ENCODE measurements around the gene CDHR2. TPM values are rescaled to one million over a fixed set of nuclear protein-coding genes. Genes with fewer than 3 reads are reported as not detected.

Gene CDHR2
- total RNA-seq, 1 experiment from 2014 or later, result 0.63 TPM

DNA sequence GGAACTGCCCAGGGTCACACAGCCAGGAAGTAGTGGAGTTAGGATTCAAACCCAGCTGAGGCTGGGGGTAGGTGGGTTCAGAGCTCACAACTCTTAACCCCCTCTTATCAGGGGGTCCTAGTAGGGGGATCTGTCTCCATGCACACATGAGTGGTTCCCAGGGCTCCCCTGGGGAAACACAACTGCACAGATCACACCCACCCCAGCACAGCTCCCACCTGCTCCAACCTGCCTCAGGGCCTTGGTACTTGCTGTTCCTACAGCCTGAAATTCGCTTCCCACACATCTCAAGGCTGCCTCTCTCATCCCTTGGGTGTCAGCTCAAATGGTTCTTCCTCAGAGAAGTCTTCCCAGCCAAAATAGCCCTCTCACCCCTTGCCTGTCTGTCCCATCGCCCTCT is 76.4 kb downstream of the CDHR2 start:
- CTCF ChIA-PET, result no interaction called here
- H3K4me3 Mint-ChIP-seq, result no peak overlapping the region
- no peaks in the 10 kb centered on the region for H3K36me3 Mint-ChIP-seq
- POLR2A ChIA-PET, result no interaction called here
- no peaks in the 10 kb centered on the region for H3K9me3 Mint-ChIP-seq
- ATAC-seq, result no peak
- DNase-seq (ENCODE audit: low spot score), result no peak
- H3K4me1 Mint-ChIP-seq, result peaks cover 20% of the 10 kb centered on the region
- no peak overlapping the region for H3K27ac Mint-ChIP-seq
- peaks cover 40% of the 10 kb centered on the region for H3K27me3 Mint-ChIP-seq (ENCODE audit: low read depth)
- TF ChIP-seq, protein P1, sequence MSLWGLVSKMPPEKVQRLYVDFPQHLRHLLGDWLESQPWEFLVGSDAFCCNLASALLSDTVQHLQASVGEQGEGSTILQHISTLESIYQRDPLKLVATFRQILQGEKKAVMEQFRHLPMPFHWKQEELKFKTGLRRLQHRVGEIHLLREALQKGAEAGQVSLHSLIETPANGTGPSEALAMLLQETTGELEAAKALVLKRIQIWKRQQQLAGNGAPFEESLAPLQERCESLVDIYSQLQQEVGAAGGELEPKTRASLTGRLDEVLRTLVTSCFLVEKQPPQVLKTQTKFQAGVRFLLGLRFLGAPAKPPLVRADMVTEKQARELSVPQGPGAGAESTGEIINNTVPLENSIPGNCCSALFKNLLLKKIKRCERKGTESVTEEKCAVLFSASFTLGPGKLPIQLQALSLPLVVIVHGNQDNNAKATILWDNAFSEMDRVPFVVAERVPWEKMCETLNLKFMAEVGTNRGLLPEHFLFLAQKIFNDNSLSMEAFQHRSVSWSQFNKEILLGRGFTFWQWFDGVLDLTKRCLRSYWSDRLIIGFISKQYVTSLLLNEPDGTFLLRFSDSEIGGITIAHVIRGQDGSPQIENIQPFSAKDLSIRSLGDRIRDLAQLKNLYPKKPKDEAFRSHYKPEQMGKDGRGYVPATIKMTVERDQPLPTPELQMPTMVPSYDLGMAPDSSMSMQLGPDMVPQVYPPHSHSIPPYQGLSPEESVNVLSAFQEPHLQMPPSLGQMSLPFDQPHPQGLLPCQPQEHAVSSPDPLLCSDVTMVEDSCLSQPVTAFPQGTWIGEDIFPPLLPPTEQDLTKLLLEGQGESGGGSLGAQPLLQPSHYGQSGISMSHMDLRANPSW (CRISPR knock-in tag; conservative IDR thresholded peaks at IDR 0.05; ENCODE audit: low read depth), result no peak
- no peak for TF ChIP-seq ZNF219 (CRISPR knock-in tag; IDR thresholded peaks at IDR 0.05; ENCODE audit: borderline replicate concordance)
- TF ChIP-seq, protein P2, sequence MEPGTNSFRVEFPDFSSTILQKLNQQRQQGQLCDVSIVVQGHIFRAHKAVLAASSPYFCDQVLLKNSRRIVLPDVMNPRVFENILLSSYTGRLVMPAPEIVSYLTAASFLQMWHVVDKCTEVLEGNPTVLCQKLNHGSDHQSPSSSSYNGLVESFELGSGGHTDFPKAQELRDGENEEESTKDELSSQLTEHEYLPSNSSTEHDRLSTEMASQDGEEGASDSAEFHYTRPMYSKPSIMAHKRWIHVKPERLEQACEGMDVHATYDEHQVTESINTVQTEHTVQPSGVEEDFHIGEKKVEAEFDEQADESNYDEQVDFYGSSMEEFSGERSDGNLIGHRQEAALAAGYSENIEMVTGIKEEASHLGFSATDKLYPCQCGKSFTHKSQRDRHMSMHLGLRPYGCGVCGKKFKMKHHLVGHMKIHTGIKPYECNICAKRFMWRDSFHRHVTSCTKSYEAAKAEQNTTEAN (CRISPR knock-in tag; IDR thresholded peaks at IDR 0.05), result no peak
- TF ChIP-seq ZNF423 (CRISPR knock-in tag; IDR thresholded peaks at IDR 0.05), result no peak
- TF ChIP-seq, protein P3, sequence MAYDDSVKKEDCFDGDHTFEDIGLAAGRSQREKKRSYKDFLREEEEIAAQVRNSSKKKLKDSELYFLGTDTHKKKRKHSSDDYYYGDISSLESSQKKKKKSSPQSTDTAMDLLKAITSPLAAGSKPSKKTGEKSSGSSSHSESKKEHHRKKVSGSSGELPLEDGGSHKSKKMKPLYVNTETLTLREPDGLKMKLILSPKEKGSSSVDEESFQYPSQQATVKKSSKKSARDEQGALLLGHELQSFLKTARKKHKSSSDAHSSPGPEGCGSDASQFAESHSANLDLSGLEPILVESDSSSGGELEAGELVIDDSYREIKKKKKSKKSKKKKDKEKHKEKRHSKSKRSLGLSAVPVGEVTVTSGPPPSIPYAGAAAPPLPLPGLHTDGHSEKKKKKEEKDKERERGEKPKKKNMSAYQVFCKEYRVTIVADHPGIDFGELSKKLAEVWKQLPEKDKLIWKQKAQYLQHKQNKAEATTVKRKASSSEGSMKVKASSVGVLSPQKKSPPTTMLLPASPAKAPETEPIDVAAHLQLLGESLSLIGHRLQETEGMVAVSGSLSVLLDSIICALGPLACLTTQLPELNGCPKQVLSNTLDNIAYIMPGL (CRISPR knock-in tag; IDR thresholded peaks at IDR 0.05), result no peak
- TF ChIP-seq, protein P4, sequence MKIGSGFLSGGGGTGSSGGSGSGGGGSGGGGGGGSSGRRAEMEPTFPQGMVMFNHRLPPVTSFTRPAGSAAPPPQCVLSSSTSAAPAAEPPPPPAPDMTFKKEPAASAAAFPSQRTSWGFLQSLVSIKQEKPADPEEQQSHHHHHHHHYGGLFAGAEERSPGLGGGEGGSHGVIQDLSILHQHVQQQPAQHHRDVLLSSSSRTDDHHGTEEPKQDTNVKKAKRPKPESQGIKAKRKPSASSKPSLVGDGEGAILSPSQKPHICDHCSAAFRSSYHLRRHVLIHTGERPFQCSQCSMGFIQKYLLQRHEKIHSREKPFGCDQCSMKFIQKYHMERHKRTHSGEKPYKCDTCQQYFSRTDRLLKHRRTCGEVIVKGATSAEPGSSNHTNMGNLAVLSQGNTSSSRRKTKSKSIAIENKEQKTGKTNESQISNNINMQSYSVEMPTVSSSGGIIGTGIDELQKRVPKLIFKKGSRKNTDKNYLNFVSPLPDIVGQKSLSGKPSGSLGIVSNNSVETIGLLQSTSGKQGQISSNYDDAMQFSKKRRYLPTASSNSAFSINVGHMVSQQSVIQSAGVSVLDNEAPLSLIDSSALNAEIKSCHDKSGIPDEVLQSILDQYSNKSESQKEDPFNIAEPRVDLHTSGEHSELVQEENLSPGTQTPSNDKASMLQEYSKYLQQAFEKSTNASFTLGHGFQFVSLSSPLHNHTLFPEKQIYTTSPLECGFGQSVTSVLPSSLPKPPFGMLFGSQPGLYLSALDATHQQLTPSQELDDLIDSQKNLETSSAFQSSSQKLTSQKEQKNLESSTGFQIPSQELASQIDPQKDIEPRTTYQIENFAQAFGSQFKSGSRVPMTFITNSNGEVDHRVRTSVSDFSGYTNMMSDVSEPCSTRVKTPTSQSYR (CRISPR knock-in tag; IDR thresholded peaks at IDR 0.05), result no peak
- TF ChIP-seq SOX15 (CRISPR knock-in tag; IDR thresholded peaks at IDR 0.05), result no peak
- no peak for TF ChIP-seq MXD4 (CRISPR knock-in tag; IDR thresholded peaks at IDR 0.05; ENCODE audit: borderline replicate concordance)
- TF ChIP-seq FOXP1 (CRISPR knock-in tag; IDR thresholded peaks at IDR 0.05; ENCODE audit: borderline replicate concordance), result no peak
- no peak for TF ChIP-seq NR3C1 (CRISPR knock-in tag; conservative IDR thresholded peaks at IDR 0.05; ENCODE audit: low read depth)
- no peak for TF ChIP-seq NFYB (CRISPR knock-in tag; conservative IDR thresholded peaks at IDR 0.05; ENCODE audit: low read depth)
- no peak for TF ChIP-seq TCF7 (CRISPR knock-in tag; IDR thresholded peaks at IDR 0.05; ENCODE audit: low read depth)
- TF ChIP-seq SMAD3 (CRISPR knock-in tag; IDR thresholded peaks at IDR 0.05; ENCODE audit: borderline replicate concordance), result no peak
- no peak for TF ChIP-seq RORB (CRISPR knock-in tag; IDR thresholded peaks at IDR 0.05)

DNA sequence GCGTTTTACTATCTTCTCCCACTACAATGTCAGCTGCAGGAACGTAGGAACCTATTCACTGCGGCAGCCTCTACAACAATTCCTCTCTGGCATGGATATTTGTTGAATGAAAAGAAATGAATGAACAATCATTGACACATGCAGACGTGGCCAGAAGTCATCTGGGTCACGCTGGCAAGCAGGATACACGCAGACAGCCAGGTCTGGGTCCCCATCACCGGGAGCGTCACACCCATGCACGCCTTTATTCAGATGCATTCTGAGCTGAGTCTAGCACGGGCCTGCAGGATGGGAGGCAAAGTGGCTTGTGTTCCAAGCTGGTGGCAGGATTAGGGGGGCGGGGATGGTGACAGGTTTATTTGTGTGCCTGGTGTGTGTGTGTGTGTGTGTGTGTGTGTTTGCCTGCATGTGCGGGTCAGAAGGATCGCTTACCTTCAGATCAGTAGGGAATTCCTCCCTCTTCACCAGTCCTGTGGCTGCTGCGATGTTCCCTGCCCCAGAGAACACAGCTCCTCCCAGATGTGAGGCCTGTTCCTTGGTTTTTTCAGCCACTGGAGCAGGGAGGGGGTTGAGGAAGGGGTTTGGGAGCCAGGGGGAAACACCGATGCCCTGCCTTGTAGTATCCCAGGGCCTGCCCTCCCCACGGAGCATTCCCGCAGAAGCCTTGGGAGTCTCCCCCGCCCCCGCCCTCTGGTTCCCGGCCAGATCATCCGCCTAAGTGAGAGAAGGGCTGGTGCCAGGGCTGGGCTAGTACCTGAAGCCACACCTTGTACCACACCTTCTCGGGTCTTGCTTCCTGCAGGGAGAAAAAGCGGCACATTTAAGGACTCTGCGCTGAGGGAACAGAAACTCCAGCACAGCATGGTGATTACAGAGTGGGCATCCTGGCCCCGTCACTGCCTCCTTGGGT is 77.1 kb downstream of the CDHR2 start:
- DNase-seq (ENCODE audit: low spot score), result no peak
- peaks cover 40% of the 10 kb centered on the region for H3K27me3 Mint-ChIP-seq (ENCODE audit: low read depth)
- ATAC-seq, result peak; percentile 6
- peaks cover 24% of the 10 kb centered on the region for H3K4me1 Mint-ChIP-seq
- no peak overlapping the region for H3K4me3 Mint-ChIP-seq
- no peaks in the 10 kb centered on the region for H3K9me3 Mint-ChIP-seq
- POLR2A ChIA-PET, result interaction anchor here (0.7 kb wide), 1 partner anchor 846 kb away, joined by 4 read pairs; no protein-coding TSS in a partner anchor
- H3K27ac Mint-ChIP-seq, result no peak overlapping the region
- CTCF ChIA-PET, result interaction anchor here (0.9 kb wide), 1 partner anchor 35 kb away, joined by 3 read pairs; no protein-coding TSS in a partner anchor
- H3K36me3 Mint-ChIP-seq, result no peaks in the 10 kb centered on the region
- TF ChIP-seq ZBTB21 (CRISPR knock-in tag; IDR thresholded peaks at IDR 0.05; ENCODE audit: borderline replicate concordance) (no peak), ZNF416 (CRISPR knock-in tag; IDR thresholded peaks at IDR 0.05) (no peak), CREM (CRISPR knock-in tag; IDR thresholded peaks at IDR 0.05) (no peak)
- TF ChIP-seq, protein P5, sequence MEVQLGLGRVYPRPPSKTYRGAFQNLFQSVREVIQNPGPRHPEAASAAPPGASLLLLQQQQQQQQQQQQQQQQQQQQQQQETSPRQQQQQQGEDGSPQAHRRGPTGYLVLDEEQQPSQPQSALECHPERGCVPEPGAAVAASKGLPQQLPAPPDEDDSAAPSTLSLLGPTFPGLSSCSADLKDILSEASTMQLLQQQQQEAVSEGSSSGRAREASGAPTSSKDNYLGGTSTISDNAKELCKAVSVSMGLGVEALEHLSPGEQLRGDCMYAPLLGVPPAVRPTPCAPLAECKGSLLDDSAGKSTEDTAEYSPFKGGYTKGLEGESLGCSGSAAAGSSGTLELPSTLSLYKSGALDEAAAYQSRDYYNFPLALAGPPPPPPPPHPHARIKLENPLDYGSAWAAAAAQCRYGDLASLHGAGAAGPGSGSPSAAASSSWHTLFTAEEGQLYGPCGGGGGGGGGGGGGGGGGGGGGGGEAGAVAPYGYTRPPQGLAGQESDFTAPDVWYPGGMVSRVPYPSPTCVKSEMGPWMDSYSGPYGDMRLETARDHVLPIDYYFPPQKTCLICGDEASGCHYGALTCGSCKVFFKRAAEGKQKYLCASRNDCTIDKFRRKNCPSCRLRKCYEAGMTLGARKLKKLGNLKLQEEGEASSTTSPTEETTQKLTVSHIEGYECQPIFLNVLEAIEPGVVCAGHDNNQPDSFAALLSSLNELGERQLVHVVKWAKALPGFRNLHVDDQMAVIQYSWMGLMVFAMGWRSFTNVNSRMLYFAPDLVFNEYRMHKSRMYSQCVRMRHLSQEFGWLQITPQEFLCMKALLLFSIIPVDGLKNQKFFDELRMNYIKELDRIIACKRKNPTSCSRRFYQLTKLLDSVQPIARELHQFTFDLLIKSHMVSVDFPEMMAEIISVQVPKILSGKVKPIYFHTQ (CRISPR knock-in tag; IDR thresholded peaks at IDR 0.05), result no peak
- TF ChIP-seq, protein P6, sequence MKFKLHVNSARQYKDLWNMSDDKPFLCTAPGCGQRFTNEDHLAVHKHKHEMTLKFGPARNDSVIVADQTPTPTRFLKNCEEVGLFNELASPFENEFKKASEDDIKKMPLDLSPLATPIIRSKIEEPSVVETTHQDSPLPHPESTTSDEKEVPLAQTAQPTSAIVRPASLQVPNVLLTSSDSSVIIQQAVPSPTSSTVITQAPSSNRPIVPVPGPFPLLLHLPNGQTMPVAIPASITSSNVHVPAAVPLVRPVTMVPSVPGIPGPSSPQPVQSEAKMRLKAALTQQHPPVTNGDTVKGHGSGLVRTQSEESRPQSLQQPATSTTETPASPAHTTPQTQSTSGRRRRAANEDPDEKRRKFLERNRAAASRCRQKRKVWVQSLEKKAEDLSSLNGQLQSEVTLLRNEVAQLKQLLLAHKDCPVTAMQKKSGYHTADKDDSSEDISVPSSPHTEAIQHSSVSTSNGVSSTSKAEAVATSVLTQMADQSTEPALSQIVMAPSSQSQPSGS (CRISPR knock-in tag; IDR thresholded peaks at IDR 0.05; ENCODE audit: borderline replicate concordance, low read depth), result no peak
- TF ChIP-seq, protein P7, sequence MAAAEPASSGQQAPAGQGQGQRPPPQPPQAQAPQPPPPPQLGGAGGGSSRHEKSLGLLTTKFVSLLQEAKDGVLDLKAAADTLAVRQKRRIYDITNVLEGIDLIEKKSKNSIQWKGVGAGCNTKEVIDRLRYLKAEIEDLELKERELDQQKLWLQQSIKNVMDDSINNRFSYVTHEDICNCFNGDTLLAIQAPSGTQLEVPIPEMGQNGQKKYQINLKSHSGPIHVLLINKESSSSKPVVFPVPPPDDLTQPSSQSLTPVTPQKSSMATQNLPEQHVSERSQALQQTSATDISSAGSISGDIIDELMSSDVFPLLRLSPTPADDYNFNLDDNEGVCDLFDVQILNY (CRISPR knock-in tag; IDR thresholded peaks at IDR 0.05), result no peak
